ENCODE measurements around the gene VWC2L.

DNA sequence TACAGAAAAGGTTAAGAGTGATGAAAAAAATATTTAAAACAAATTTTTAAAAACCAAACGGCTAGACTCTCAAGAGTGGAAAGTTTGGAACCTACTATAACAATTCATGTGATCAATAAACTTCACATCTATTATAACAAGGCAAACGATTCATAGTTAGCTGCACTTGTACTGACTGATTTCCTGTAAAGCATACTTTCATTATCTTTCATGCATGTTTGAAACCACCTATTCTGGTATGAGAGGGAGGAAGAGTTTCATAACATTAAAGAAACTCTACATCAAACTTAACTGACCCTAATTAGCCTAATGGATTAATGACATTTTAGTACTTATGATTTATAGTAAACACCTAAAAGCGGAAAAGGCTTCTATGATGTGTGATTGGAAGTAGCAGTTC lies 43.7 kb upstream of the VWC2L start:
- TF ChIP-seq, protein P1, sequence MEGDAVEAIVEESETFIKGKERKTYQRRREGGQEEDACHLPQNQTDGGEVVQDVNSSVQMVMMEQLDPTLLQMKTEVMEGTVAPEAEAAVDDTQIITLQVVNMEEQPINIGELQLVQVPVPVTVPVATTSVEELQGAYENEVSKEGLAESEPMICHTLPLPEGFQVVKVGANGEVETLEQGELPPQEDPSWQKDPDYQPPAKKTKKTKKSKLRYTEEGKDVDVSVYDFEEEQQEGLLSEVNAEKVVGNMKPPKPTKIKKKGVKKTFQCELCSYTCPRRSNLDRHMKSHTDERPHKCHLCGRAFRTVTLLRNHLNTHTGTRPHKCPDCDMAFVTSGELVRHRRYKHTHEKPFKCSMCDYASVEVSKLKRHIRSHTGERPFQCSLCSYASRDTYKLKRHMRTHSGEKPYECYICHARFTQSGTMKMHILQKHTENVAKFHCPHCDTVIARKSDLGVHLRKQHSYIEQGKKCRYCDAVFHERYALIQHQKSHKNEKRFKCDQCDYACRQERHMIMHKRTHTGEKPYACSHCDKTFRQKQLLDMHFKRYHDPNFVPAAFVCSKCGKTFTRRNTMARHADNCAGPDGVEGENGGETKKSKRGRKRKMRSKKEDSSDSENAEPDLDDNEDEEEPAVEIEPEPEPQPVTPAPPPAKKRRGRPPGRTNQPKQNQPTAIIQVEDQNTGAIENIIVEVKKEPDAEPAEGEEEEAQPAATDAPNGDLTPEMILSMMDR (IDR thresholded peaks at IDR 0.05; ENCODE audit: insufficient read depth, low read length) = no peak
- TF ChIP-seq, protein P2, sequence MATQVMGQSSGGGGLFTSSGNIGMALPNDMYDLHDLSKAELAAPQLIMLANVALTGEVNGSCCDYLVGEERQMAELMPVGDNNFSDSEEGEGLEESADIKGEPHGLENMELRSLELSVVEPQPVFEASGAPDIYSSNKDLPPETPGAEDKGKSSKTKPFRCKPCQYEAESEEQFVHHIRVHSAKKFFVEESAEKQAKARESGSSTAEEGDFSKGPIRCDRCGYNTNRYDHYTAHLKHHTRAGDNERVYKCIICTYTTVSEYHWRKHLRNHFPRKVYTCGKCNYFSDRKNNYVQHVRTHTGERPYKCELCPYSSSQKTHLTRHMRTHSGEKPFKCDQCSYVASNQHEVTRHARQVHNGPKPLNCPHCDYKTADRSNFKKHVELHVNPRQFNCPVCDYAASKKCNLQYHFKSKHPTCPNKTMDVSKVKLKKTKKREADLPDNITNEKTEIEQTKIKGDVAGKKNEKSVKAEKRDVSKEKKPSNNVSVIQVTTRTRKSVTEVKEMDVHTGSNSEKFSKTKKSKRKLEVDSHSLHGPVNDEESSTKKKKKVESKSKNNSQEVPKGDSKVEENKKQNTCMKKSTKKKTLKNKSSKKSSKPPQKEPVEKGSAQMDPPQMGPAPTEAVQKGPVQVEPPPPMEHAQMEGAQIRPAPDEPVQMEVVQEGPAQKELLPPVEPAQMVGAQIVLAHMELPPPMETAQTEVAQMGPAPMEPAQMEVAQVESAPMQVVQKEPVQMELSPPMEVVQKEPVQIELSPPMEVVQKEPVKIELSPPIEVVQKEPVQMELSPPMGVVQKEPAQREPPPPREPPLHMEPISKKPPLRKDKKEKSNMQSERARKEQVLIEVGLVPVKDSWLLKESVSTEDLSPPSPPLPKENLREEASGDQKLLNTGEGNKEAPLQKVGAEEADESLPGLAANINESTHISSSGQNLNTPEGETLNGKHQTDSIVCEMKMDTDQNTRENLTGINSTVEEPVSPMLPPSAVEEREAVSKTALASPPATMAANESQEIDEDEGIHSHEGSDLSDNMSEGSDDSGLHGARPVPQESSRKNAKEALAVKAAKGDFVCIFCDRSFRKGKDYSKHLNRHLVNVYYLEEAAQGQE (IDR thresholded peaks at IDR 0.05; ENCODE audit: insufficient replicate concordance, low read depth) = no peak
- TF ChIP-seq POLR2AphosphoS5 (IDR thresholded peaks at IDR 0.05; ENCODE audit: low read depth) = no peak
- no peak for TF ChIP-seq GABPA (IDR thresholded peaks at IDR 0.05; ENCODE audit: low read depth)
- TF ChIP-seq SPI1 (IDR thresholded peaks at IDR 0.05; ENCODE audit: borderline replicate concordance, low read depth) = no peak

Data from HL-60 (cell line).